GM19035 (cell line): ENCODE measurements around the gene SGCE.

Source experiments
- ATAC-seq: cut with Tn5 transposase; IDR thresholded peaks from one replicate; pipeline ENCODE4 v1.9.1; 2021; ENCODE audit not compliant: unreplicated experiment

Gene SGCE

GRCh38 chr7:94576316-94576715 is 79.6 kb downstream of the SGCE start:
- ATAC-seq, result no peak

- no peak for ATAC-seq
These were observed 80.3 kb downstream of the SGCE start for GRCh38 chr7:94575646-94576045.

- no peak for ATAC-seq
These were observed 84.1 kb downstream of the SGCE start for GRCh38 chr7:94571816-94572215.

GRCh38 chr7:94567396-94567795 is 88.5 kb downstream of the SGCE start:
- ATAC-seq, result no peak

GRCh38 chr7:94565247-94565894 is 90.6 kb downstream of the SGCE start:
- no peak for ATAC-seq

GRCh38 chr7:94562525-94562924 is 93.4 kb downstream of the SGCE start:
- ATAC-seq, result no peak

GRCh38 chr7:94561841-94562514 is 94.0 kb downstream of the SGCE start:
- ATAC-seq, result no peak

- ATAC-seq, result no peak
These were observed 96.0 kb downstream of the SGCE start for GRCh38 chr7:94559972-94560371.

- no peak for ATAC-seq
These were observed 98.7 kb downstream of the SGCE start for GRCh38 chr7:94557215-94557614.

GRCh38 chr7:94556028-94556427 is 99.9 kb downstream of the SGCE start:
- ATAC-seq, result no peak

GRCh38 chr7:94547126-94547525 is 108.8 kb downstream of the SGCE start:
- ATAC-seq, result no peak

- no peak for ATAC-seq
These were observed 115.5 kb downstream of the SGCE start for GRCh38 chr7:94540428-94540827.
